ENCODE results near the gene SCN3A.

The SCN3A gene

GRCh38 chr2:165109915-165110314 is 93.9 kb downstream of the SCN3A start:
- no peak for DNase-seq

- DNase-seq = no peak
Observed at GRCh38 chr2:165105926-165106325, 97.9 kb downstream of the SCN3A start.

GRCh38 chr2:165087933-165088901 is 115.6 kb downstream of the SCN3A start:
- DNase-seq = no peak

- no peak for DNase-seq
Observed at GRCh38 chr2:165086337-165086736, 117.5 kb downstream of the SCN3A start.

GRCh38 chr2:165083326-165083725 is 120.5 kb downstream of the SCN3A start:
- DNase-seq = no peak

- DNase-seq = no peak
Observed at GRCh38 chr2:165082479-165082878, 121.4 kb downstream of the SCN3A start.

GRCh38 chr2:165081276-165081675 is 122.6 kb downstream of the SCN3A start:
- no peak for DNase-seq

GRCh38 chr2:165079432-165079831 is 124.4 kb downstream of the SCN3A start:
- DNase-seq = no peak

GRCh38 chr2:165078913-165079312 is 124.9 kb downstream of the SCN3A start:
- DNase-seq = no peak

GRCh38 chr2:165074884-165075283 is 129.0 kb downstream of the SCN3A start:
- no peak for DNase-seq

GRCh38 chr2:165074323-165074722 is 129.5 kb downstream of the SCN3A start:
- no peak for DNase-seq

- DNase-seq = no peak
Observed at GRCh38 chr2:165070076-165070475, 133.8 kb downstream of the SCN3A start.

GRCh38 chr2:165069151-165069550 is 134.7 kb downstream of the SCN3A start:
- no peak for DNase-seq

- no peak for DNase-seq
Observed at GRCh38 chr2:165068487-165068757, 135.4 kb downstream of the SCN3A start.

GRCh38 chr2:165067643-165068486 is 136.0 kb downstream of the SCN3A start:
- DNase-seq = no peak

- DNase-seq = no peak
Observed at GRCh38 chr2:165064743-165065142, 139.1 kb downstream of the SCN3A start.

GRCh38 chr2:165060411-165060810 is 143.4 kb downstream of the SCN3A start:
- DNase-seq = no peak

GRCh38 chr2:165058476-165059265 is 145.2 kb downstream of the SCN3A start:
- DNase-seq = no peak

GRCh38 chr2:165057931-165058330 is 145.9 kb downstream of the SCN3A start:
- no peak for DNase-seq

- no peak for DNase-seq
Observed at GRCh38 chr2:165057308-165057707, 146.5 kb downstream of the SCN3A start.

GRCh38 chr2:165056564-165056963 is 147.3 kb downstream of the SCN3A start:
- DNase-seq = no peak

- no peak for DNase-seq
Observed at GRCh38 chr2:165055082-165055851, 148.6 kb downstream of the SCN3A start.
